ENCODE measurements around the gene EPHB1. TPM values are rescaled to one million over a fixed set of nuclear protein-coding genes. Genes with fewer than 3 reads are reported as not detected.

EPHB1 gene
- total RNA-seq, 4 donors from 2014 or later = 11.1 to 14.2 (median 13.0) TPM

DNA sequence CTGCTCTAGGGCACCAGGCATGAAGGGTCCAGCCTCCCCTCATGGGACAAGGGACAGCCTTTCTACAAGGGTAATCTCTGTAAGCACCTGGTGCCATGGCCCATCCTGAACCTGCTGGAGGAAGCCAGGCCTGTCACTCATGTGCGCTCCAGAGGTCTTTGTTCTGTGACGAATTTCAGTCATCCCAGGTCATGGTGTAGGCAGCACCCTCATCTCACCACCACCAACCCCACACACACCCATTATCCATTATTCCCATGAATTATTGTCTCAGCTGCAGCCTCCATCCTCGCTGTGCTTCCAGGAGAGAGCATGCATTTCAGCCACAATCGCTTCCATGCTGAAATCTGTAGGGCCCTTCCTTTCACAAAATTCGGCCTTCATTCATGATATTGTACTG lies 419.3 kb downstream of the EPHB1 start:
- TF ChIP-seq, protein P1, sequence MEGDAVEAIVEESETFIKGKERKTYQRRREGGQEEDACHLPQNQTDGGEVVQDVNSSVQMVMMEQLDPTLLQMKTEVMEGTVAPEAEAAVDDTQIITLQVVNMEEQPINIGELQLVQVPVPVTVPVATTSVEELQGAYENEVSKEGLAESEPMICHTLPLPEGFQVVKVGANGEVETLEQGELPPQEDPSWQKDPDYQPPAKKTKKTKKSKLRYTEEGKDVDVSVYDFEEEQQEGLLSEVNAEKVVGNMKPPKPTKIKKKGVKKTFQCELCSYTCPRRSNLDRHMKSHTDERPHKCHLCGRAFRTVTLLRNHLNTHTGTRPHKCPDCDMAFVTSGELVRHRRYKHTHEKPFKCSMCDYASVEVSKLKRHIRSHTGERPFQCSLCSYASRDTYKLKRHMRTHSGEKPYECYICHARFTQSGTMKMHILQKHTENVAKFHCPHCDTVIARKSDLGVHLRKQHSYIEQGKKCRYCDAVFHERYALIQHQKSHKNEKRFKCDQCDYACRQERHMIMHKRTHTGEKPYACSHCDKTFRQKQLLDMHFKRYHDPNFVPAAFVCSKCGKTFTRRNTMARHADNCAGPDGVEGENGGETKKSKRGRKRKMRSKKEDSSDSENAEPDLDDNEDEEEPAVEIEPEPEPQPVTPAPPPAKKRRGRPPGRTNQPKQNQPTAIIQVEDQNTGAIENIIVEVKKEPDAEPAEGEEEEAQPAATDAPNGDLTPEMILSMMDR (IDR thresholded peaks at IDR 0.05) = no peak
- no peak for TF ChIP-seq POLR2A (IDR thresholded peaks at IDR 0.05)
- no peak for DNase-seq (ENCODE audit: low spot score in 2 of 2)
- intact Hi-C loops (cut with DNase I; ENCODE audit: low total_unique reads) = no loop called here
- H3K4me3 ChIP-seq (ENCODE audit: low read depth, poor library complexity, severe bottlenecking) = no peak overlapping the region
- 89 to 92% methylated on average over 5 of the region's 5 CpGs for WGBS, 2 donors

DNA sequence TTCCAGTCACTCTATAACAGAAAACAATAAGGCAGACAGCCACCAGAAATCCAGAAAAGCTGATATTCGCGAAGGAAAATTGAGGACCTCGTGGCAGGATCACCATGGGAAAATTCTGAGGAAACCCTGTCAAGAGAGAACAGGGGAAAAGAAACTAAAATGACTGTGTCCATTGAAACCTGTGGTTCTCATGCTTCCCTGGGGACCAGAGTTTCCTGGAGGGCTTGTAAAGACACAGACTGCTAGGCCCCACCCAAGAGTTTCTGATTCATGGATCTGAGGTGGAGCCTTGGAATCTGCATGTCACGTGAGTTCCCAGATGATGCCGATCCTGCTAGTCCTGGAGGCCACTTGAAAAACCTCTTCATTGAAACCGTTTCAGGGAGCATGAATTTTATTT lies 420.5 kb downstream of the EPHB1 start:
- H3K4me3 ChIP-seq (ENCODE audit: low read depth, poor library complexity, severe bottlenecking) = no peak overlapping the region
- no peak for TF ChIP-seq POLR2A (IDR thresholded peaks at IDR 0.05)
- TF ChIP-seq, protein P1 (IDR thresholded peaks at IDR 0.05) = no peak
- WGBS, 2 donors = 81 to 86% methylated on average over 6 of the region's 6 CpGs
- intact Hi-C loops (cut with DNase I; ENCODE audit: low total_unique reads) = no loop called here
- DNase-seq (ENCODE audit: low spot score in 2 of 2) = no peak

DNA sequence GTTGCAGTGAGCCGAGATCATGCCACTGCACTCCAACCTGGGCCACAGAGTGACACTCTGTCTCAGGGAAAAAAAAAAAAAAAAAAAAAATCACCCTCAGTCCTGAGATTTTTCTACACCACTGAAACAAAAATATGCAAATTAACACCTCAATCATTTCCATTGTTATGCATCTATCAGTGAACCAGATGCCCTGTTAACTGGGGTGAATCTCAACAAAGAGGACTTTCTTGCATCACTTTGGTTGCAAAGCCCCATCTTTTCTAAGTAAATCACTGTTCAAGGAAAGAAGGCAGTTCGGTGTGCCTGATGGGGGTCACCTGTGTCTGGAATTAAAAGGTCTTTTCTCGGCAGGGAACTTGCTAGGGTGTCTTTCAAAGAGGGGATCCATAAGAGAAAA lies 421.6 kb downstream of the EPHB1 start:
- intact Hi-C loops (cut with DNase I; ENCODE audit: low total_unique reads) = no loop called here
- WGBS, 2 donors = 83 to 90% methylated on average over 3 of the region's 3 CpGs
- H3K4me3 ChIP-seq (ENCODE audit: low read depth, poor library complexity, severe bottlenecking) = no peak overlapping the region
- no peak for DNase-seq (ENCODE audit: low spot score in 2 of 2)
- TF ChIP-seq, protein P1 (IDR thresholded peaks at IDR 0.05) = no peak
- no peak for TF ChIP-seq POLR2A (IDR thresholded peaks at IDR 0.05)

DNA sequence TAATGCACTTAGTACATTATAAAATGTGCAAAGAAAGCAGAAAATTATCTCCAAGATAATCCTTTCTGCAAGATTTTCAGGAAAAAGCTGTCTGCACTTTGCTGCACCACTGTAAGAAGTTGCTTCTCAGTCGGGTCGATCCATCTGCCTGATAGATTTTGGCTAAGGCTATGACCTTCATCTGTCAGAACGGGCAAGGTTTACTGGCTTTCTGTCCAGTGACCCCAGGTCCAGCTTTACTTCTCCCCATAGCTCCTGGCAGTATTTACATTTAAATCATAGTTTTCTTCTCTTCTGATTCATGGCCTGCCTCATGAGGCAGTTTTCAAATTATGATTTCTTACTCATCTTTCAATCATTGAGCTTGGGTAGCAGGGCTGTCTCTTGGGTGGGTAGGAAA lies 422.7 kb downstream of the EPHB1 start:
- 62 to 72% methylated on average over 3 of the region's 3 CpGs for WGBS, 2 donors
- intact Hi-C loops (cut with DNase I; ENCODE audit: low total_unique reads) = no loop called here
- TF ChIP-seq, protein P1 (IDR thresholded peaks at IDR 0.05) = no peak
- TF ChIP-seq POLR2A (IDR thresholded peaks at IDR 0.05) = no peak
- H3K4me3 ChIP-seq (ENCODE audit: low read depth, poor library complexity, severe bottlenecking) = no peak overlapping the region
- no peak for DNase-seq (ENCODE audit: low spot score in 2 of 2)

DNA sequence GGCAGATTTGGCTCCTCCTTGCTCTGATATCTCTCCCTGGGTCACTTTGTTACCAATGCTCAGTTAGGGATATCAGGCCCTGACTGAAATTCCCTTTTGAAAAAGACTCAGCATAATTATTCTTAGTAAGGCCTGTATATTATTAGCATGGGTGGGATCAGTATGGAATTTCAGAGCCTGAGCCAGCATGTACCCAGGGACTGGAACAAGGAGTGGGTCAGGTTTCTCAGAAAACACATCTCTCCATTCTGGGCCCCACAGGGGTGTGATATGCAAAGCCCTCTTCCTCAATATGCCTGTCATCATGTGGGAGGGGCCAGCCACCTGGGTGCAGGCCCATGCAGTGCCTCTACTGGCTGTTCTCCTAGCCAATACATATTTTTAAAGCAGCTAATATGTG lies 423.2 kb downstream of the EPHB1 start:
- intact Hi-C loops (cut with DNase I; ENCODE audit: low total_unique reads) = no loop called here
- DNase-seq (ENCODE audit: low spot score in 2 of 2) = no peak

DNA sequence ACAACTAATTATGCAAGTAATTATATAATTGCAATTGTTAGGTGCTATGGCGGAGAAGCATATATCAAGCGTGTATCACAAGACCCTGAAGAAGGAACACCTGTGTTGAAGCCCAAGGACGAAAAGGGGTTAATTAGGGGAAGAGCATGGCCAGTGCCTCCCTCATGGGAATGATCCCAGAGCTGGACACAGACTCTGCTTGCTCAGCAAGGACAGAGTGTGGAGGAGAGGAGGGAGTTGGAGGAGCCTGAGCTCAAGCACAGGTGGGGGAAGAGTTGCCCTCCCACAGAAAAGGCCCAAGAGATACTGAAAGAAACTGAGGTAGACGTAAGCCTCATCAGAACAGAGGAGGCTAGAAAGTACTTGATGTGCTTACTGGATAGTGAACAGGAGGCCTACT lies 423.7 kb downstream of the EPHB1 start:
- no peak for DNase-seq (ENCODE audit: low spot score in 2 of 2)
- H3K4me3 ChIP-seq (ENCODE audit: low read depth, poor library complexity, severe bottlenecking) = no peak overlapping the region
- WGBS, 2 donors = 85 to 96% methylated on average over 4 of the region's 4 CpGs
- intact Hi-C loops (cut with DNase I; ENCODE audit: low total_unique reads) = no loop called here
- TF ChIP-seq POLR2A (IDR thresholded peaks at IDR 0.05) = no peak
- TF ChIP-seq, protein P1 (IDR thresholded peaks at IDR 0.05) = no peak

More for the DNA sequence above, 423.2 kb downstream of the EPHB1 start:
- TF ChIP-seq POLR2A (IDR thresholded peaks at IDR 0.05) = no peak
- TF ChIP-seq, protein P1 (IDR thresholded peaks at IDR 0.05) = no peak
- H3K4me3 ChIP-seq (ENCODE audit: low read depth, poor library complexity, severe bottlenecking) = no peak overlapping the region
